GM12873 (cell line): ENCODE data around the gene SRSF6.
A peak's percentile ranks its signal among the peaks of the same experiment; 100 is the strongest.

Source experiments
- CTCF ChIP-seq: IDR thresholded peaks from 2 replicates; pipeline ENCODE4 v1.5.1; 2012; ENCODE audit warnings: low read depth, mild to moderate bottlenecking, moderate library complexity, low read length, control low read depth; ENCODE audit not compliant: insufficient read depth; ENCODE audit errors: missing control alignments

Gene SRSF6

GRCh38 chr20:43457640-43458421, at the start of gene SRSF6:
Gene SRSF6 (plus strand): TSS chr20:43457896. CDS start chr20:43458034, 138 bp downstream.
- TF ChIP-seq CTCF: no peak

- TF ChIP-seq CTCF: peak; percentile 72
These were observed 48.7 kb upstream of the SRSF6 start for GRCh38 chr20:43408848-43409576.

- no peak for TF ChIP-seq CTCF
These were observed 48.2 kb upstream of the SRSF6 start for GRCh38 chr20:43409577-43409913.

GRCh38 chr20:43415661-43416430, 41.9 kb upstream of the SRSF6 start:
- TF ChIP-seq CTCF: no peak

- no peak for TF ChIP-seq CTCF
These were observed 41.0 kb upstream of the SRSF6 start for GRCh38 chr20:43416591-43417228.

GRCh38 chr20:43420192-43420591, 37.5 kb upstream of the SRSF6 start:
- no peak for TF ChIP-seq CTCF

GRCh38 chr20:43426172-43426571, 31.5 kb upstream of the SRSF6 start:
- TF ChIP-seq CTCF: no peak
